CD14-positive monocyte (primary cell): ENCODE results near the gene OFD1. TPM values are rescaled to one million over a fixed set of nuclear protein-coding genes. Genes with fewer than 3 reads are reported as not detected.

Experiments used
- DNase-seq, 3 donors: peaks; one replicate each; pipeline ENCODE4 v3.0.0-alpha.2; 2011 to 2022
- H2AFZ ChIP-seq: 2 replicates; pipeline ENCODE4 v1.6.0; 2012; ENCODE audit warnings: mild to moderate bottlenecking, low read depth, low read length, inconsistent platforms; ENCODE audit not compliant: insufficient read depth, poor library complexity, severe bottlenecking
- H3K27ac ChIP-seq, 2 donors: 1 replicate in 1 of 2; 2 replicates in 1 of 2; pipeline ENCODE4 v1.5.1; 2012 to 2013; ENCODE audit warnings: low read length in 2 of 2, control low read depth in 1 of 2, inconsistent platforms in 1 of 2, low read depth in 1 of 2, mild to moderate bottlenecking in 1 of 2
- H3K27me3 ChIP-seq, 2 donors: one replicate each; pipeline versions ENCODE4 v1.6.0 to v1.6.1; 2011 to 2013; ENCODE audit warnings: low read length in 2 of 2; ENCODE audit not compliant: control insufficient read depth in 2 of 2, insufficient read depth in 2 of 2
- H3K36me3 ChIP-seq, 2 donors: replicated peaks in 1 of 2; 1 replicate in 1 of 2; 2 replicates in 1 of 2; pipeline versions ENCODE4 v1.5.1 to v1.6.1; 2012 to 2013; ENCODE audit warnings: low read length in 2 of 2, control low read depth in 1 of 2, inconsistent platforms in 1 of 2, mild to moderate bottlenecking in 1 of 2; ENCODE audit not compliant: insufficient read depth in 2 of 2, control insufficient read depth in 1 of 2
- H3K4me1 ChIP-seq, 2 donors: 1 replicate in 1 of 2; 2 replicates in 1 of 2; pipeline versions ENCODE4 v1.5.1 to v1.6.1; 2012 to 2013; ENCODE audit warnings: low read length in 2 of 2, control low read depth in 1 of 2, inconsistent platforms in 1 of 2, mild to moderate bottlenecking in 1 of 2, moderate library complexity in 1 of 2; ENCODE audit not compliant: insufficient read depth in 2 of 2, control insufficient read depth in 1 of 2
- H3K4me2 ChIP-seq: replicated peaks from 2 replicates; pipeline ENCODE3; 2012; ENCODE audit warnings: low read length, moderate library complexity, mild to moderate bottlenecking; ENCODE audit not compliant: poor library complexity, severe bottlenecking; ENCODE audit errors: extremely low read depth
- H3K4me3 ChIP-seq, 3 experiments: fragments of 200-600 bp in 1 of 3; sonication (generic) in 1 of 3; replicated peaks in 1 of 3; 1 replicate in 2 of 3; 2 replicates in 1 of 3; pipeline ENCODE4 v1.5.1; 2011 to 2013; ENCODE audit warnings: low read length in 3 of 3, mild to moderate bottlenecking in 3 of 3, control low read depth in 2 of 3, low read depth in 2 of 3, inconsistent platforms in 1 of 3, moderate library complexity in 1 of 3
- H3K79me2 ChIP-seq: 2 replicates; pipeline ENCODE4 v1.6.0; 2012; ENCODE audit warnings: mild to moderate bottlenecking, control low read depth, inconsistent platforms, low read length, moderate library complexity; ENCODE audit not compliant: insufficient read depth
- H3K9ac ChIP-seq: 2 replicates; pipeline ENCODE4 v1.6.0; 2017; ENCODE audit warnings: low read length, mild to moderate bottlenecking; ENCODE audit not compliant: insufficient read depth, poor library complexity, severe bottlenecking
- H3K9me3 ChIP-seq, 2 donors: replicated peaks in 1 of 2; 1 replicate in 1 of 2; 2 replicates in 1 of 2; pipeline versions ENCODE4 v1.5.1 to v1.6.1; 2012 to 2013; ENCODE audit warnings: low read length in 2 of 2, control low read depth in 1 of 2; ENCODE audit not compliant: control insufficient read depth in 1 of 2, insufficient read depth in 1 of 2
- H4K20me1 ChIP-seq: 2 replicates; pipeline ENCODE4 v1.6.0; 2012; ENCODE audit warnings: mild to moderate bottlenecking, low read length, control low read depth, moderate library complexity; ENCODE audit not compliant: insufficient read depth
- H3K27ac Mint-ChIP-seq, 7 donors: one replicate each; pipeline ENCODE4 v1.8.0; 2020; ENCODE audit warnings: mild to moderate bottlenecking in 7 of 7, mixed read lengths in 7 of 7, moderate library complexity in 6 of 7, inconsistent platforms in 2 of 7
- H3K27me3 Mint-ChIP-seq, 3 donors: one replicate each; pipeline ENCODE4 v1.8.0; 2021 to 2022; ENCODE audit warnings: low read depth in 3 of 3, mild to moderate bottlenecking in 3 of 3, mixed read lengths in 3 of 3, moderate library complexity in 3 of 3, inconsistent platforms in 1 of 3
- H3K36me3 Mint-ChIP-seq, 2 donors: one replicate each; pipeline ENCODE4 v1.8.0; 2020; ENCODE audit warnings: mixed read lengths in 2 of 2, inconsistent platforms in 1 of 2, mild to moderate bottlenecking in 1 of 2
- H3K4me1 Mint-ChIP-seq: one replicate; pipeline ENCODE4 v1.8.0; 2020; ENCODE audit warnings: mild to moderate bottlenecking, mixed read lengths
- H3K4me3 Mint-ChIP-seq, 2 donors: one replicate each; pipeline ENCODE4 v1.8.0; 2020; ENCODE audit warnings: mild to moderate bottlenecking in 2 of 2, mixed read lengths in 2 of 2, moderate library complexity in 1 of 2
- H3K9me3 Mint-ChIP-seq, 7 donors: one replicate each; pipeline ENCODE4 v1.8.0; 2020 to 2022; ENCODE audit warnings: mixed read lengths in 7 of 7, mild to moderate bottlenecking in 6 of 7, moderate library complexity in 6 of 7, inconsistent platforms in 2 of 7
- CTCF ChIP-seq: fragments of 200-600 bp; IDR thresholded peaks from one replicate; pipeline ENCODE4 v1.8.0; 2022; ENCODE audit warnings: antibody characterized with exemption, mild to moderate bottlenecking
- WGBS: methylation state at CpG from one replicate; pipeline ENCODE4 v1.1.5; 2013; ENCODE audit warnings: missing lambda C conversion rate; ENCODE audit not compliant: insufficient coverage; 5-methylcytosine and 5-hydroxymethylcytosine counted together
- intact Hi-C, 2 donors: fragments of 100-400 bp; cut with micrococcal nuclease; formaldehyde crosslinking; loops; one replicate each; pipeline versions ENCODE4 v1.15.0 to v1.15.1; 2023
- polyA plus RNA-seq, 3 donors: library from polyadenylated mRNA; depleted of rRNA in 1 of 3; unstranded in 2 of 3; stranded (reverse) in 1 of 3; fragments of 300-500 nt in 2 of 3; fragments of >200 nt in 1 of 3; fragmentation: Illumina TruSeq in 2 of 3; gene quantifications; 1 replicate in 2 of 3; 2 replicates in 1 of 3; pipeline ENCODE4 v1.2.3, GENCODE V29; 2012 to 2021

Gene OFD1
- polyA plus RNA-seq, 3 donors, result 2.4 to 10.2 (median 2.9) TPM

DNA sequence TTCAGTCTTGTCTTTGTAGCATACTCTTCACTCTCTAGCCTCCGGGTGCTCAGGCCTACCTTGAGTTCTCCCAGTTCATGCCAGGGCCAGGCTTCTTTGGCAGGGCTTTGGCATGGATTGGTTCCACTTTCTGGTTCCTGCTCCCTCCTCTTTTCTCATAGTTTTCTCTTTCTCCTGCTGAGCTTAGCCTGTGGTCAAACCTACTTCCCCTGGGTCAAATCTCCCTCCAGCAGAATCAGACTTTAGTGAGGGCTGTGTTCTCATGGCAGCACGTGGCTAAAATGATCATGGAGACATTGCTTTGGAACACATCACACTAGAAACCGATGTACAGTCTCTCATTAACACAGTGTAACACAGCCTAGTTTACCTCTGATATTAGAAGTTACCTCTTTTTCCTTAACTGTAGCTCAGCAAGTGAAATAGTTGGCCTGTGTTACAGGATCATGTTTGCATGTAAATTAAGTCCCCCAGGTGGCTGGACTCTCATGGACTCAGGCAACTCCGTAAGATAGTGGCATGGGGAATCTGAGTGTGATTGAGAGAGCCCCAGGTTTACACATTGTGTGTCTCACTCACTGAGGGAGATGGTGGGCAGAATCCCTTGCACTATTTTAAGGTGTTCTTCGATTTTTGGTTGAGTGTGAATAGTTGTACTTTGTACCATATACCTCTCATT lies 32.3 kb upstream of the OFD1 start:
- intact Hi-C loops, result no loop called here
- Mint-ChIP-seq H3K9me3 (peaks cover 0 to 1% (median 0%) of the 10 kb centered on the region in 7 donors), H3K4me3 (no peak overlapping the region), H3K4me1 (peaks cover 51% of the 10 kb centered on the region), H3K27ac (peak overlapping the region in 4 of 7 donors; percentile 11 to 89 (median 81)), H3K36me3 (peaks cover 6 to 13% of the 10 kb centered on the region in 2 donors), H3K27me3 (peaks cover 0 to 7% (median 1%) of the 10 kb centered on the region in 3 donors)
- Histone ChIP-seq H3K36me3 (peaks cover 9 to 13% of the 10 kb centered on the region in 2 donors), H3K9me3 (no peaks in the 10 kb centered on the region), H3K4me2 (no peak overlapping the region), H3K79me2 (peaks cover 99% of the 10 kb centered on the region), H4K20me1 (peaks cover 91% of the 10 kb centered on the region), H3K27ac (peak overlapping the region; percentile 25 to 43), H2AFZ (no peak overlapping the region), H3K9ac (no peak overlapping the region), H3K27me3 (peaks cover 0 to 2% of the 10 kb centered on the region in 2 donors), H3K4me1 (peaks cover 31 to 33% of the 10 kb centered on the region in 2 donors), H3K4me3 (no peak overlapping the region)
- no peak for TF ChIP-seq CTCF
- WGBS, result 100% methylated on average over 1 of the region's 5 CpGs
- no peak for DNase-seq

DNA sequence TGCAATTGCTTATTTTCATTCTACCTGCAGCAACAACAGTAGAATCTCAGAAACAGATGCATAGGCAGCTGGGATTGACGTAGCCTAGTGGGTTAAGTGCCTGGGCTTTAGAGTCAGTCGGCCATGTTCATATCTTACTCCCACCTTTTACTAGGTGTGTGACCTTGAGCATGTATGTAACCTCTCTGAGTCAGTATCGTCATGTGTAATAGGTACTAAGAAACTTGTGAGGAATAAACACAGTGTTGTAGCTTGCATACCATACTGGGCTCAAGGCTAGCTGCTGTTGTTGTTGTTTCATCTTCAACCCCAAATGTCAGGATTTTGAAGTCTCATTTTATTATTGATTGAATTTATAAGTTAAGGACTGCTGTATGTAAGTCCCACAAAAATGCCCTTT lies 31.4 kb upstream of the OFD1 start:
- peaks cover 45% of the 10 kb centered on the region for H3K4me1 Mint-ChIP-seq
- Histone ChIP-seq H4K20me1 (peaks cover 93% of the 10 kb centered on the region), H3K4me3 (no peak overlapping the region), H3K79me2 (peaks cover 100% of the 10 kb centered on the region), H3K27me3 (peaks cover 0 to 2% of the 10 kb centered on the region in 2 donors), H3K9me3 (no peaks in the 10 kb centered on the region), H3K9ac (no peak overlapping the region), H3K4me2 (no peak overlapping the region), H3K27ac (peak overlapping the region in 1 of 2 donors; percentile 43), H3K4me1 (peaks cover 23 to 24% of the 10 kb centered on the region in 2 donors), H2AFZ (no peak overlapping the region), H3K36me3 (peaks cover 9 to 22% of the 10 kb centered on the region in 2 donors)
- H3K27ac Mint-ChIP-seq, result no peak overlapping the region
- intact Hi-C loops, result no loop called here
- no peak for DNase-seq
- peaks cover 0 to 7% (median 1%) of the 10 kb centered on the region in 3 donors for H3K27me3 Mint-ChIP-seq
- H3K9me3 Mint-ChIP-seq, result peaks cover 0 to 1% (median 0%) of the 10 kb centered on the region in 7 donors
- no CpG with 5 or more reads among the region's 3 CpGs for WGBS
- no peak for TF ChIP-seq CTCF
- H3K4me3 Mint-ChIP-seq, result no peak overlapping the region
- H3K36me3 Mint-ChIP-seq, result peaks cover 10 to 19% of the 10 kb centered on the region in 2 donors
